ENCODE results near the gene IER5.

GRCh38 chr1:181134543-181135436 is 46.3 kb downstream of the IER5 start:
- TF ChIP-seq EZH2 (IDR thresholded peaks at IDR 0.05) (no peak), POLR2AphosphoS5 (IDR thresholded peaks at IDR 0.05; ENCODE audit: borderline replicate concordance, low read depth, low read length) (no peak)
